ENCODE data around the gene MGST2.

MGST2 gene

GRCh38 chr4:139712882-139713281 is 47.3 kb downstream of the MGST2 start:
- DNase-seq = no peak

GRCh38 chr4:139715746-139716391 is 50.2 kb downstream of the MGST2 start:
- no peak for DNase-seq

- DNase-seq = no peak
Measured at GRCh38 chr4:139718358-139718757, 52.7 kb downstream of the MGST2 start.

DNA sequence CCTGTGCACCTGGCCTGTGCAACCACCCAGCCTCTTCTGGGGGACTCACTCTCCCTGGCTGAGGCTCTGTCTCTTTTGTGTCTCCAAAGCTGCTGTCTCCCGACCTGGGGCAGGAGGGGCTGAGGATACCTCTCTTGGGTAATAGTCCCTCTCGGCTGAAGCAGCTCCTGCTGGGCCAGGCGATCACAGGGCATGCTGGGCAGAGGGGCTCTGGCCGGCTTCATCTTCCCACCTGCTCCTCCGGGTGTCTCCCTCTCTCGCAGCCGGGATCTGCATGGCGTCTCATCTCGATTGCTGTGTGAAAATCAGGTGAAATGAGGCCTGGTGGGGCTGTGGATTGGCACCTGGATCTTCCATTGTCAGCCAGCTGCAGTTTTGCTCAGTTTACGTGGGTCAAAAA is 53.2 kb downstream of the MGST2 start:
- no peak for DNase-seq

GRCh38 chr4:139719381-139720101 is 53.9 kb downstream of the MGST2 start:
- DNase-seq = no peak

DNA sequence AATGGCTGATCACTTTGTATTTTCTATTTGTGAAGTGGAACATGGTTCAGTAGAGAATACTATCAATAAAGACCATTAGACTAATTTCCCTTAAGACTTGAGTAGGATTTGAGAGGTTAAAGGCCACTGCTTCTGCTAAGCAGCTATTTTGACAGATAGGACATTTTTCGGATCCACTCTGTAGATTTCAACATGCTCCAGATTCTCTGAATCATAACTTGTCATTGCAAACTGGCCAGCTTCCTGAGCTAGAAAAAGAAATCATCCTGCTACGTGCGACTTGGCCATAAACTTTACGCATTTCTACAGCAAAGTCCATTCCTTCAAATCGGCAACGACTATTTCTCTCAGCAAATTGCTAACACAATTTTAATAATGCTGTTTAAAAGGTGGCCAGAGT is 55.2 kb downstream of the MGST2 start:
- DNase-seq = no peak

DNA sequence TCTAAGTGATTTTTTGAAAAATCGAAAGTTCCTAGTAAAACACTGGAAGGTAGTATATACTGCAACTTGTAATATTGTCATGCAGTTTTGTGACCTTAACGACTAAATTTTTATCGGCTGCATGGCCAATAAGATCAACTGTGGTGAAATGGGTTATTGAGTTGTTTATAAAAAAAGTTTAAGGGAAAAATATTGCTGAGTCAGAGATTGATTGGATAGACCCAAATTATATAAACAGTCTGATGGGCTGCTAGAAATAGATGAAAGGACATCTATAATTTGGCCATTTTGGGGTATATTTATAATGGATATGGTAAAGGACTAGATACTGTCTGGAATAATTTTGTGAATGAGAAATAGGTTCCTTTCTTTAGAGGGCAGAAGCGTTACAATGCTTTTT is 56.2 kb downstream of the MGST2 start:
- DNase-seq = no peak

GRCh38 chr4:139725236-139725635 is 59.6 kb downstream of the MGST2 start:
- no peak for DNase-seq

DNA sequence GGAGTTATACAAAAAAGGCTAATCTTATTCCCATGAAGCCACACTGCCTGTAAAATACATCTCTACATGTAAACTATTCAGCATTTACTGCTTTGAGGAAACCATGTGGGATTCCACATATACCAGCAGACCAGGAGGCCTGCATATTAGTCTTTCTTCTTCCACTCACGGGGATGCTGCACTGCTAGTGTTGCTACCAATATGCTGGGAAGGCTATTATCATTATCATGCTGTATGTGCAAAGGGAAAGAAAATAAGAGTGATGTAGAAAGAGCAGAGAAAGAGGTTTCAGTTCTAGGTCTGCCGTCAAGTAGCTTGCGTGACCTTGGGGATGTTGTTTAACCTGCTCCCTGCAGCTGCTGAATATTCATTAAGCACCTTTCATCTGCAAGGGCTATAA is 61.0 kb downstream of the MGST2 start:
- no peak for DNase-seq

DNA sequence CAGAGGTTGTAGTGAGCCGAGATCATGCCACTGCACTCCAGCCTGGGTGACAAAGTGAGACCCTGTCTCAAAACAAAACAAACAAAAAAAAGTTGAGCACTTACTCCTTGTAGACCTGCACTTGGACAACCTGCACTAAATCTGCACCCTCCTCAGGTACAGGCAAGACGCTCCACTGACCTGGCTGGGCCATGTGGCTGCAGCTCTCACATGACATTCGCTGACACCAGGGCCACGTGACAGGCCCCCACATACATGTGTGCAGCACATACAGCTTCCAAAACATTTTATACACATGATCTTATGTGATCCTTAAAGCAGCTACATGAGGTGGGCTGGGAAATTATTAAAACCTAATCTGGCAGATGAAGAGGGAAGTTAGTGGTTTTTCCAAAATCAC is 62.5 kb downstream of the MGST2 start:
- no peak for DNase-seq

GRCh38 chr4:139728840-139729239 is 63.2 kb downstream of the MGST2 start:
- no peak for DNase-seq

DNA sequence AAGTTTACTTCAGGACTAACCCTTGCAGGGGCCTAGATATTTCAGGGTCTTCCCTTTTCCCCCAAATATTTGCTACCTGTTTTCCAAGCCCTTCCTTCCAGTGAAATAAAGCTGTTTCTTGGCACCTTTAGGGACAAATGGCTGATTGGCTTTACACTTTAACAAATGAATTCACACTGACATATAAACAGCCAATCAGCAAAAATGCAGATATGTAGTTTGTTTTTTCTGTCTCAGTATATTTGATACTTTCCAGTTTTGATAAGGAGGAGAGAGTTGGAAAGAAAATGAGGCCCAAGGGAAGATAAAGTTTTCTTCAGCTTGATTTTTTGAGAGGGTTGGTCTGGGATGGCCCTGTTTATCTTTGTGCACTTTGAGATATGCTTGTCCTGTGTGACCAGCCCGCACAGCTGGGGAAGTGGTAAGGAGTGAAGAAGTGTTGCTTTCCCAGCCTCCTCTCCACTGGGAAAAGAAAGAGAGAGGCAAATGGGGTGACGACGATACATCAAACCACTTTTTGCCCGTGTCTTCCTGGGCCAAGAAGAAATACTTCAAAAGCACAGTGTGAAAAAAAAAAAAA is 67.5 kb downstream of the MGST2 start:
- DNase-seq = no peak

- no peak for DNase-seq
Measured at GRCh38 chr4:139734201-139734874, 68.7 kb downstream of the MGST2 start.

GRCh38 chr4:139734875-139735380 is 69.3 kb downstream of the MGST2 start:
- DNase-seq = peak; percentile 56

DNA sequence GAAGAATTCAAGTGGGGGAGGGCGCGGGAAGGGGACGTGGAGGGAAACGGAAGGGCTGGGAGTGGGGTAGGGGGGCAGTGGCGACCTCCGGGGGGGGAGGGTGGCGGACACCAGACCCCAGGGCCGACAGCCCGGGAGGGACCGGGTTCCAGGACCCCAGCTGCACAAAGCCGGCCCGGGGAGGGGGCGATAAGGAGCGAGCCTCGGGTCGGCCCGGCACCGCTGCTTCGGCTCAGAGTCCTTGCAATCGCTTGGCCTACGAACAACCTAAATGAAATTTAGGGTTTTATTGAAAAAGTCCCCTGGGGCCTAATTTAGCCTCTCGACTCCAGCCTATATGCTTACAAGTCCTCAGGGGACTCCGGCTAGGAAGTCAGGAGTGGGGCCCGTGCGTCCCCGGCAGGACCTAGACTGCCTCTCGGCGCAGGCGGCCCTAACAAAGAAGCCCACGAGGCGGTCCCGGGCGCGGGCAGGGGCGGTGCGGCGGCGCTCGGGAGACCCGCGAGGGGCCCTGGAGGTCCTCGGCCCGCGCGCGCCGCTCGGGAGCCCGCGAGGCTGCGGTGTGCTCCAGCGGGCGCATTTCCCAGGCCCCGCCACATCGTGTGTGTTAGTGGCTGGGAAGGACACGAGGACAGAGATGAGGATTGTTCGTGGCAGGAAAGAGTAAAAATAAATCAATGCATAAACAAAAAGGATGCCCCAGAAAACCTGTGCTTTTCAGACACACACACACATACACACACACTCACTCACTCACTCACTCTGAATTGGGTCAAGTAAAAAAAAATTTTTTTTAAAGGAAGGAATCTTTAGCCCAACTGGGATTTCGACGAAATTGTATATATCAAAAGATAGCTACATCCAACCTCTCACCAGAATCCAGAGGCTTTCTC is 70.0 kb downstream of the MGST2 start:
- no peak for DNase-seq

DNA sequence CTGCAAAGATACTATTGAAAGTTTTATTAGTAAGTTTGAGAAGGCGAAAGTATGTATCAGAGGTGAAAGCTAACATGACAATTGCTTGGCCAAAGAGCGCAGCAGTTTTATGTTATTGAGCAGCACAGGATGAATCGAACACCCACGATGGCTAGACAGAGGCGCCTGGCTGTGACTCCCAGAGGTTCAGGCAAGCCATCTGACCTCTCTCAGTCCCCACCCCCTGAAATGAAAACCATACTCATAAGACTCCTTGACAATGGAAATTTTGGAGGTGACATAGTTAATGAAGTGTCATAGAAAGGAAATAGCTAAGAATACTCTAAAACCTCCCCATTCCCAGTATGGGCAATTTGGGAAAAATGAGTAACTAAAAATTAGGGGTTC is 70.6 kb downstream of the MGST2 start:
- no peak for DNase-seq

DNA sequence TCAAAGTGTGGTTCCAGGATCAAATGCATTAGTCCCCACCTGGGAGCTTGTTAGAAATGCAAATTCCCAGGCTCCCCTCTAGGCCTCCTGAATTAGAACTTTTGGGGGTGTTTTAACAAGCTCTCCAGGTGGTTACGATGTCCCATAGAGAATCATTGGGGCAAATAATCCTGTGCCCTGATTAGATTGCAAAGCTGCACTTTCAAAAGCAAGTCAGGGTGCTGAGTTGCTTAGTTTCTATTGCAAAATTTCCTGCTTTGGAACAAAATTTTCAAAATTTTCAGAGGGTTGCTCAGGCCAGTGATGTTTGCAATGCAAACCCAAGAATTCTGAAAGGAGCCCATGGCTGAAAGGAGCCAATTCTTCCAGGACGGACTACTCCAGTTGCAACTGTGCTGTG is 71.0 kb downstream of the MGST2 start:
- DNase-seq = no peak

- no peak for DNase-seq
Measured at GRCh38 chr4:139738846-139739613, 73.4 kb downstream of the MGST2 start.

DNA sequence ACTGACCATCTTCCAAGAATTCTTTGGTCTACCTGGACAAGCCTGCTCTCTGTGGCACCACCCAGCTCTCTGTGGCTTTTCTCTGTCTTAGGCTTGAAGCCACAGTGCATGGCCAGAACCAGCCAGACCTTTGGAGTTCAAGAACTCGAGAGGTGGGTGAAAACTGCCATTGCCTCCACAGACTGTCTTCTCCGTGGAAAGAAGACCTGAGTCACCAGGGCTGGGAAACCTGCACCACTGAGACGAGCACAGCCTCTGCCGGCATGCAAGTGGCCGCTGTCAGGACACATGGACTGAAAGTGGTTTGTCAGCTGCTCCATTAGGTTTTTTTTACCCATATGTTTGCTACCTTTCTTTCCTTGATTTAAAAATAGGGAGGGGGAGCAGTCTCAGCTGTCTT is 74.5 kb downstream of the MGST2 start:
- no peak for DNase-seq

DNA sequence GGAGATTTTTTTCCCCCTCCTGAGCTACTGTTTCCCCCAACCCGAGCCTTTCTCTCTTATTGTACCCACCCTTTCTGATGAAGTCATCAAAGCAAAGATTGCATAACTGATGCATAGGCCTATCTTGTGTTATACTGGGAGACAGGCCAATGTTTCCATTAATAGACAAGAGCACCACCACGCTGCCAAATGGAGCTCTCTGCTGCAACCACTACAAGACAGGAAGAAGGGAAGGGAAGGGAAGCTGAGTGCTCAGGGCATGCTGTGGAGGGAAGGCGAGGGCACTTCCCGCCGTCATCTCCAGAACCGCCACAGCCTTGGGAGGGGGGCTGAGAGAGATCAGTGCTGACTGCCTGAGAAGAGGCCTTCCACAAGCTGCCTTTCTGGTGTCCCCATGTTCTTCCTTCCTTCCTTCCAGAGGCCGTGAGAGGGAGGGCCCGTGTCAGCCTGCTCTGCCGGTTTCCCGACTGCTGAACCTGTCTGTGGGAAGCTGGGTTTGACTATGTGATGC is 75.0 kb downstream of the MGST2 start:
- DNase-seq = no peak

DNA sequence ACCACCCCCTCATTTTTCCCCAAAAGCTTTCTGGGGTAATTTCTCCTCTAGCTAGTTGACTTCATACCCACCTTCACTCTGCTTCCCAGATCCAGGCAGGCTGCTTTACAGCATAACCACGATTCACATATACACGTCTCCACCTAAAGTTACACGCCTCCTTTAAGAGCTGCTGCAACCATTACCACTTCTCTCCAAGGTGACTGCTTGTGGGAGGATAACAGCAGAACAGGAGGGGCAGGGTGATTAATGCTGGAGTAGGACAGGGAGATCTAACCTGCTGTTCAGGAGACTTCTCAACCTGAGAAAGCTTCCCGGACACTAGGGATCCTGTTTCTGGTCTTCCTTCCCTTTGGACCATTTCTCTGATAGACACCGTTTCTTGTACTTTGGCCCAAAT is 77.4 kb downstream of the MGST2 start:
- DNase-seq = no peak

GRCh38 chr4:139744232-139744631 is 78.6 kb downstream of the MGST2 start:
- no peak for DNase-seq
